HPDE6-E6E7 (cell line): ENCODE data around the gene PLEKHG3.

ENCODE experiments used
- DNase-seq: peaks from one replicate; pipeline ENCODE4 v3.0.0; 2011; ENCODE audit warnings: missing footprints; ENCODE audit errors: extremely low spot score

The PLEKHG3 gene

GRCh38 chr14:64706593-64707193, 2.5 kb downstream of the PLEKHG3 start:
- DNase-seq = no peak

- peak; percentile 91 for DNase-seq
Measured at GRCh38 chr14:64707661-64708060, 3.4 kb downstream of the PLEKHG3 start.

GRCh38 chr14:64708148-64709004, 4.2 kb downstream of the PLEKHG3 start:
- peak; percentile 89 for DNase-seq

GRCh38 chr14:64709126-64709525, 4.9 kb downstream of the PLEKHG3 start:
- no peak for DNase-seq

- DNase-seq = no peak
Measured at GRCh38 chr14:64711039-64711438, 6.8 kb downstream of the PLEKHG3 start.

GRCh38 chr14:64713677-64714076, 9.5 kb downstream of the PLEKHG3 start:
- no peak for DNase-seq

- no peak for DNase-seq
Measured at GRCh38 chr14:64714432-64715025, 10.3 kb downstream of the PLEKHG3 start.

- DNase-seq = no peak
Measured at GRCh38 chr14:64715146-64715627, 11.0 kb downstream of the PLEKHG3 start.

GRCh38 chr14:64715628-64716412, 11.6 kb downstream of the PLEKHG3 start:
- no peak for DNase-seq

GRCh38 chr14:64717870-64718269, 13.6 kb downstream of the PLEKHG3 start:
- DNase-seq = no peak

GRCh38 chr14:64718762-64719161, 14.5 kb downstream of the PLEKHG3 start:
- no peak for DNase-seq

GRCh38 chr14:64719601-64720000, 15.4 kb downstream of the PLEKHG3 start:
- DNase-seq = no peak

- DNase-seq = peak; percentile 91
Measured at GRCh38 chr14:64720131-64720576, 15.9 kb downstream of the PLEKHG3 start.

GRCh38 chr14:64721391-64721791, 17.2 kb downstream of the PLEKHG3 start:
- DNase-seq = no peak

GRCh38 chr14:64721899-64722298, 17.7 kb downstream of the PLEKHG3 start:
- DNase-seq = no peak

GRCh38 chr14:64722842-64723447, 18.7 kb downstream of the PLEKHG3 start:
- no peak for DNase-seq

GRCh38 chr14:64723691-64724577, 19.7 kb downstream of the PLEKHG3 start:
- DNase-seq = no peak

- DNase-seq = no peak
Measured at GRCh38 chr14:64724578-64724930, 20.3 kb downstream of the PLEKHG3 start.

- no peak for DNase-seq
Measured at GRCh38 chr14:64725261-64725815, 21.1 kb downstream of the PLEKHG3 start.
